ENCODE data around the gene MAP4K1. TPM values are rescaled to one million over a fixed set of nuclear protein-coding genes. Genes with fewer than 3 reads are reported as not detected.

MAP4K1 gene
- total RNA-seq, 1 experiment from 2014 or later = 3.5 TPM

- Histone ChIP-seq H3K9me3 (ENCODE audit: insufficient read depth, low read depth) (no peaks in the 10 kb centered on the region), H3K79me2 (ENCODE audit: low read depth) (no peaks in the 10 kb centered on the region), H3K4me2 (no peak overlapping the region), H2AFZ (no peak overlapping the region), H3K36me3 (ENCODE audit: low read depth) (no peaks in the 10 kb centered on the region), H3K4me1 (replicated peaks; ENCODE audit: insufficient read depth) (peaks cover 10% of the 10 kb centered on the region), H3K27ac (no peak overlapping the region), H3F3A (ENCODE audit: insufficient read depth, low read depth) (peaks cover 3% of the 10 kb centered on the region; the same call in 1 of the 2 replicates), H3K4me3 (no peak overlapping the region), H3K27me3 (ENCODE audit: insufficient read depth, low read depth) (no peaks in the 10 kb centered on the region), H4K20me1 (ENCODE audit: insufficient read depth) (no peaks in the 10 kb centered on the region), H3K9me2 (ENCODE audit: insufficient read depth) (no peaks in the 10 kb centered on the region)
- TF ChIP-seq CTCF (conservative IDR thresholded peaks at IDR 0.05) (no peak), EZH2 (IDR thresholded peaks at IDR 0.05; ENCODE audit: low read depth) (no peak)
- ChIA-PET CTCF (interaction anchor here (0.6 kb wide), 1 partner anchor 9 kb away, joined by 4 read pairs; no protein-coding TSS in a partner anchor), POLR2A (ENCODE audit: unreplicated experiment) (no interaction called here)
- DNase-seq = no peak
- no TSS peak for BruUV-seq (replicated peaks)
- intact Hi-C loops (cut with micrococcal nuclease; ENCODE audit: unreplicated experiment) = no loop called here
Measured at GRCh38 chr19:38577826-38578225, 39.9 kb downstream of the MAP4K1 start.

- intact Hi-C loops (cut with micrococcal nuclease; ENCODE audit: unreplicated experiment) = no loop called here
- H3K36me3 ChIP-seq (ENCODE audit: low read depth) = no peaks in the 10 kb centered on the region
- H3K27me3 ChIP-seq (ENCODE audit: insufficient read depth, low read depth) = no peaks in the 10 kb centered on the region
- H3K27ac ChIP-seq = no peak overlapping the region
- POLR2A ChIA-PET (ENCODE audit: unreplicated experiment) = no interaction called here
- CTCF ChIA-PET = no interaction called here
- no peak overlapping the region for H3K4me2 ChIP-seq
- H3K9me2 ChIP-seq (ENCODE audit: insufficient read depth) = no peaks in the 10 kb centered on the region
- BruUV-seq (replicated peaks) = no TSS peak
- H2AFZ ChIP-seq = no peak overlapping the region
- H4K20me1 ChIP-seq (ENCODE audit: insufficient read depth) = no peaks in the 10 kb centered on the region
- peaks cover 11% of the 10 kb centered on the region; the same call in 1 of the 2 replicates for H3F3A ChIP-seq (ENCODE audit: insufficient read depth, low read depth)
- H3K4me1 ChIP-seq (replicated peaks; ENCODE audit: insufficient read depth) = no peaks in the 10 kb centered on the region
- no peak for DNase-seq
- no peaks in the 10 kb centered on the region for H3K79me2 ChIP-seq (ENCODE audit: low read depth)
- H3K9me3 ChIP-seq (ENCODE audit: insufficient read depth, low read depth) = no peaks in the 10 kb centered on the region
- H3K4me3 ChIP-seq = no peak overlapping the region
- TF ChIP-seq EZH2 (IDR thresholded peaks at IDR 0.05; ENCODE audit: low read depth) (no peak), CTCF (conservative IDR thresholded peaks at IDR 0.05) (no peak)
Measured at GRCh38 chr19:38571682-38572081, 46.1 kb downstream of the MAP4K1 start.

GRCh38 chr19:38569368-38569983, 48.3 kb downstream of the MAP4K1 start:
- Histone ChIP-seq H3K4me3 (no peak overlapping the region), H3K9me3 (ENCODE audit: insufficient read depth, low read depth) (no peaks in the 10 kb centered on the region), H3K4me1 (replicated peaks; ENCODE audit: insufficient read depth) (no peaks in the 10 kb centered on the region), H2AFZ (no peak overlapping the region), H3K27me3 (ENCODE audit: insufficient read depth, low read depth) (no peaks in the 10 kb centered on the region; the same call in 1 of the 2 replicates), H3K4me2 (no peak overlapping the region), H3F3A (ENCODE audit: insufficient read depth, low read depth) (peaks cover 10% of the 10 kb centered on the region; the same call in 1 of the 2 replicates), H3K9me2 (ENCODE audit: insufficient read depth) (no peaks in the 10 kb centered on the region), H4K20me1 (ENCODE audit: insufficient read depth) (no peaks in the 10 kb centered on the region), H3K36me3 (ENCODE audit: low read depth) (no peaks in the 10 kb centered on the region), H3K27ac (no peak overlapping the region), H3K79me2 (ENCODE audit: low read depth) (no peaks in the 10 kb centered on the region)
- DNase-seq = no peak
- BruUV-seq (replicated peaks) = no TSS peak
- ChIA-PET POLR2A (ENCODE audit: unreplicated experiment) (interaction anchor here (0.6 to 0.7 kb wide), 2 partner anchors 10 to 256 kb away, joined by 7 to 30 read pairs; no protein-coding TSS in a partner anchor), CTCF (interaction anchor here (0.6 to 0.7 kb wide), 3 partner anchors 9 to 332 kb away, joined by 3 to 4 read pairs (median 4); no protein-coding TSS in a partner anchor)
- intact Hi-C loops (cut with micrococcal nuclease; ENCODE audit: unreplicated experiment) = no loop called here
- TF ChIP-seq EZH2 (IDR thresholded peaks at IDR 0.05; ENCODE audit: low read depth) (no peak), CTCF (conservative IDR thresholded peaks at IDR 0.05) (no peak)
